ENCODE data around the gene NFASC.

Gene NFASC

DNA sequence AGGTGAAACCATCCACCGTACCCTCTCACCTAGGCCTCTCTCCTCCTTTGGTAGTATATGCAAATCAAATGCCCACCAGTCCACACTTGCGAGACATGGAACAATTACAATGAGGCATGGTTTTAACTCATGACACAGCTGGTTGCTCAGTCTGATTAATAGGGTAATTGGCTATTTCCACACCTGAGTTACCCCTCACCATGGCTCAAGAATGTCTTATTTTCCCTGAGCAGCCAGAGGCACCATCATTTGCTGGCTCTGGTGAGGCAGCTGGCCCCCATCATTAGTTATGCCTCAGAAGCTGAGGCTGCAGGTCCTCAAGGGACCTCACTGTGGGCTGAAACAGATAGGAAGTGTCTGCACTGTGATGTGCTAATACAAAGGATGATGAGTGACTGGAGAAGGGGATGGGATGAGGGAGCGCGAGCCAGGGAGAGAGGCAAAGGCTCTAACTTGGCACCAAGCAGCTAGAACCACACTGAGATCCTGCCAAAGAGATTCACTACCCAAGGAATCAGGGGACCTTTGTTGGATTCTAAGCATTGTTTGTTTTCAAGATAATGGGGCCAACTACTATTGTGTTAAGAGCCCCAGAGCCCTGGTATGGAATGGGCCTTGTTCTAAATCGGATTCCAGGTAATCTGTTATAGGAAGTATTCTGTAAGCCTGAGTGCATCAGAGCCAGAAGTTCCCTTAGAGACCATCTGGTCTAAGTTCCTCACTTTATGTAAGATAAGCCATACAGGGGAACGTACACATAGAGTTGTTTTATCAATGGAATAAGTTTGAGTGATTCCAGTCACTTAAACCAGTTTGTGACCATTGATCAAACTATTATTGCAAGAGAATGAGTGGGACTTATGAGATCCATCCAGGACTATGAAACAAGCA lies 92.3 kb downstream of the NFASC start:
- no peak for DNase-seq

DNA sequence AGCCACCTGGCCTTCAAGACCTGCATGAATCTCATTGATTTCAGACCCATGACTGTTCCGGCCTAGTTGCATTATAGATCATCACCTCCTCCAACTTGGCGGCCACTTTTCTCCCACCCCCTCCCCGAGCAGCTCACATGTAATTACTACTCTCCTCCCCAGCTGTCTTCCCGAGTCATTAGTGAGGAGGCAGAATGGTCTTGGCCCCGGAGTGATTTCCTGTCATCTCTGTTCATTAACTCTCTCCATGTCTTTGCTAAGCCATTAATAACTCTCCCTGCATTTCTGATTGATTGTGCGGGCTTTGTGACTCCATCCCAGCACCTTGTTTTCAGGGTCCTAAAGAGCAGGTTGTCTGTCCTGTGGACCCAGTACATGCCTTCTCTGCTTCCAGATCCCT lies 96.8 kb downstream of the NFASC start:
- DNase-seq = no peak

DNA sequence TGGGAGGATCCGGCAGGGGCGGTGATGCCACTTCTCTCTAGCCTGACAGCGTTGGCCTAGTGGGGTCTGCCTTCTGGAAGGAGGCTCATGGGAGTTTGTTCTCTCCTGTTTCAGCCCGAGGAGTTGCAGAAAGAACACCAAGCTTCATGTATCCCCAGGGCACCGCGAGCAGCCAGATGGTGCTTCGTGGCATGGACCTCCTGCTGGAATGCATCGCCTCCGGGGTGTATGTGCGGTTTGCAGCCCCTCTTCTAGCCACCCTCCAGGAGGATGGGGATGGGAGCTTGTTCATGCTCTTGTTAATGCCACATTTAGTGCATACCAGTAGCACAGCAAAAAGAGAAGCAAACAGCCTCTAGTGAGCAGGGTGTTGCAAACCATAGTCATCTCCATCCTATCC lies 97.5 kb downstream of the NFASC start:
- DNase-seq = no peak

DNA sequence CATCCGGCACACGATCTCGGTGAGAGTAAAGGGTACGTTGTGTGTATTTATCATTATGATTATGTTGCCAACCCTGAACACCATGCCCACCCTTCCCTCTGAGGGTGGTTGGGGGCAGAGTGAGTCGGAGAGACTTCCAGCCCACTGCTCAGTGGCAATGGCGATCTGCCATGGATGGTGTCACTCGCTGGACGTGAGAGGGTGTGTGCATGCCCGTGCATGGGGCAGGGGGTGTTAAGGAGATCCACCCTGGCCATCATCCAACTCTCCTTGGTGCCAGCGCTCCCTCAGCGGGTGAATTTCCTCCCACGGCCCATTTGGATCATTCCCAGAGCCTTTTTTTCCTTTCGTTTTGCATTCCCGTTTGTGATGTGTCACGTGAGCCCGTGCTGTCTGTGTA lies 98.3 kb downstream of the NFASC start:
- DNase-seq = no peak

DNA sequence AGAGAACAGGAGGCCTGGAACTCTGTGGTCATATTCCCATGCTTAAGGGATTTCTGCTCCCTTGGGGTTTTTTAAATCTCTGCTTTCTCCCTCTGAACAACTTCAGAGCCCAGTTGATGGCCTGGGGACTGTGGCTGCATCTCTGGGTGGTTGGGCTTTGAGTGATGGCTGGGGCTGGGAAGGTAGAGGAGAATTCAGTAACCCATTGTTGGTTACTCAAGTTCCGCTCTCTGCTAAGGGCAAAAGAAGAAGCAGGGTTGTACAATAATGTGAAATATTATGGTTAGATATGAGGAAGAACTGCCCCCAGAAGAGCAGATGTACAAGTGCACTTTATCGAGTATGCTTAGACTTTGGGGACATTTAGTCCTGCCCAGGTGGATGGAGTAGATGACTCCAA lies 100.3 kb downstream of the NFASC start:
- DNase-seq = no peak

DNA sequence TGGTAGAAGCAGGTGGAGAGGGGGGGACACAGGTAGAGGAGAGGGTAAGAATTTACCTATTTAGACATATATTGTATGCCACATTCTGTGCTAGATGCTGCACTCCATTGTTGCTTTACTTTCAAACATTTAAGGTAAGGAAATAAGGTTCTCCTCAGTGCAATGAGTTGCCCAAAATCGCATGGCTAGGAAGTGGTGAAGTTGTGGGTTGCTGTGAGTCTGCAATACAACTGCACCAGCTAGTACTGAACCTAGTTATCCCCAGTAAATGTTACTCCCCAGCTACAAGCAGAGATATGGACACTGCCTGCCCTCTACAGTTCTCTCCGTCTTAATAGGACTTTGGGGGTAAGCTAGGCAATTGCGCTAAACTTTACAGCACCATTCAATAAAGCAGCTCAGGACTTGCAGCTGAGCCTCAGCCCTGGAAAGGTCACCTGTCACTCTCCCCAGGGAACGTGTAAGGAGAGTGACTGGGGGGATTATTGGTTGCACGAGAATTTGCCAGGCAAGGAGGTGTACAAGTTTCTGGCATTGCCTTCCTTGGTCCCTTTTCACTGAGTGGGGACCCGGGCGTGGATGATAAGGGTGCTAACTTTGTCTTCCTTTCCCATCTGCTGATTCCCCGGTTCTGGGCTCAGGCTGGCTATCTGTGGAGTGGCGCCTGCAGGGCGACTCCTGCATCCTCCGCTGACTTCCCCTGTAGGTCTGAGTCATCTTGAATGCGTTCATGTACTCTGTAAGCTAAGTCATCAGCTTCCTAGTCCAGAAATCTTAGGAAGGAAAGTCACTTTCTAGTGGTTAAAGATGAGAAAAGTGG lies 101.1 kb downstream of the NFASC start:
- no peak for DNase-seq

DNA sequence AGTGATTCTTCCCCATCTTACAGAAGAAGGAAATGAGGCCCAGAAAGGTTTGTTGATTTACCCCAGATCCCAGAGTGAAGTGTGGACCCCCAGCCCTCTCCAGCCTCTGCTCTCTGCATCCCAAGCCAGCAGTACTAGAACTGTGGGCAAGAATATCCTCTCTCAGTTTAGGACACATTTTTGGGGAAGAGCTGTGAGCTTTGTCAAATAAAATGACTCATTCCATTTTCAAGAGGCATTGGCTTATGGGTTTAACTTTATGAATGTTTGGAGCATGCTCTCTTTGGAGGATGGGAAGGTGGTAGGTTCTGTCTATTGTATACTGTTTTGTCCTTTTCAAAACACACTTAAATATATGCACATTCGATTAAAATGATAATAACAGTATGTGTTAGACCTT lies 101.8 kb downstream of the NFASC start:
- DNase-seq = no peak

DNA sequence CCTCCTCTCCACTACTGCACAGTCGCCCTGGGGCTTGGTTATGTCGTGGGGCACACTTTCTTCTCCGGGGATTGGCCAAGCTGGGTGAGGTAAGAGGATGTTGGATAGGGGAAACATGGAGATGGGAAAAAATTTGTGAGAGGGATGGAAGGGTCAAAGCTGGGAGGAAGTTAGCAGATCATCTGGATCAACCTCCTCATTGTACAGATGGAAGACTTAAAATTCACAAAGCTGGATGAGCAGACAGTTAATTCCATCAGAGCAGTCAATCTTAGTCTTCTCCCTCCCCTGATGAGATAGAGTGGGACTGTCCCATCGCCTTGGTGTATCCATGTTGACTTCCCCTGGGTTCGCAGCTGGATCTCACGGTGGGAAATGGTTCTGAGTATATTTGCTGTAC lies 102.8 kb downstream of the NFASC start:
- no peak for DNase-seq

GRCh38 chr1:204974327-204974726 lies 103.7 kb downstream of the NFASC start:
- DNase-seq = no peak

DNA sequence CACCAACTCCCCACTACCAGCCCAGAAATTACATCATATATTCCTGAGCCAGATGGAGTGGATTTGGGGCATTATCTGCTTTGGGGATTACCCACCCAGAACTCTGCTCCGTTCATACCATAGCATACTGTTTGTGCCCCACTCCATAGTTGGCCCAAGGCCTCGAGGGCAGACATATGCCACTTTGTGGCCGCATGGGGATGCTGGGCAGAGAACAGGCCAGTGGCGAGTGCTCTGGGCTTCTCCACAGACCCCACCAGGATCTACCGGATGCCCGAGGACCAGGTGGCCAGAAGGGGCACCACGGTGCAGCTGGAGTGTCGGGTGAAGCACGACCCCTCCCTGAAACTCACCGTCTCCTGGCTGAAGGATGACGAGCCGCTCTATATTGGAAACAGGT lies 104.4 kb downstream of the NFASC start:
- DNase-seq = no peak

- peak; percentile 47 for DNase-seq
These were observed 105.0 kb downstream of the NFASC start for GRCh38 chr1:204975568-204976235.

DNA sequence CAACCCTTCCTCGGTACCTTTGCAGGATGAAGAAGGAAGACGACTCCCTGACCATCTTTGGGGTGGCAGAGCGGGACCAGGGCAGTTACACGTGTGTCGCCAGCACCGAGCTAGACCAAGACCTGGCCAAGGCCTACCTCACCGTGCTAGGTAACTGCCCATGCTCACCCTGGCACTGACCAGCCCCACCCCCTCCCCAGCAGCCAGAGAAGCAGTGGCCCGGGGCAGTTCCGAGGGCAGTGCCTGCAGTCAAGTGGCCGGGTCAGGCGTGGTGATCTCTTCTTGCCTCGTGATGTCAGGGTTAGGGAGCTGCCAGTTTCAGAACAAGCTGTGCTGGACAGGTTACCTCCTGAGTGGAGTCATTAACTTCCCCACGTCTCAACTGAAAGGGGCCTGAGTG lies 106.0 kb downstream of the NFASC start:
- DNase-seq = no peak

DNA sequence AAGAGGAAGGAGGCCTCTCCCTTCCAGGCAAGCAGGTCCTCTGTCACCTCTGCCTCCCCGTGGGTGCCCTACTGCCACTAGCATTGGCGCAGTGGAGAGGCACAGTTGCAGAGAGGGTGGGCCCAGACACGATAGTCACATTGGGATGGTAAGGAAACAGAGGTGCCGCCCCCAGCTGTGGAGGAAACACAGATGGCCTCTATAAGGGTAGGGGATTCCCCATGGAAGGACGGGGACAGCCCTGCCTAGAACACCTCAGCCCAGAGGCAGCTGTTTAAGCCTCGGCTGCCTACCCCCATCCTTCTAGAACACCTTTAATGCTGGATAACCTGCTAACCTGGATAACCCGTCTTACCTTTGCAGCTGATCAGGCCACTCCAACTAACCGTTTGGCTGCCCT lies 106.7 kb downstream of the NFASC start:
- no peak for DNase-seq

DNA sequence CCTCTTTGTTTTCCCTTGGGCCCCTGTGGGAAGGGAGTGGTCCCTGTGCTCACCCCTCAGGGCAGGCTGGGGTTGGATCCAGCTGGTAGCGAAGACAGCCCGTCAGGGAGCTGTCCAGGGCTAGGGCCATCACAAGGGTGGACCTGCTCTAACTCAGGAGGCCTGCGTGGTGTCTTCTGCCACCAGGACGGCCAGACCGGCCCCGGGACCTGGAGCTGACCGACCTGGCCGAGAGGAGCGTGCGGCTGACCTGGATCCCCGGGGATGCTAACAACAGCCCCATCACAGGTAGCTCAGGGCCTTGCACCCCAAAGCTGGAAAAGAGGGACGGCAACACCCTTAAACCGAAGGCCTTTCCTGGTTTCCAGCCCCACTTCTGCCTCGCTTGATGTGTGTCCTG lies 108.1 kb downstream of the NFASC start:
- no peak for DNase-seq

DNA sequence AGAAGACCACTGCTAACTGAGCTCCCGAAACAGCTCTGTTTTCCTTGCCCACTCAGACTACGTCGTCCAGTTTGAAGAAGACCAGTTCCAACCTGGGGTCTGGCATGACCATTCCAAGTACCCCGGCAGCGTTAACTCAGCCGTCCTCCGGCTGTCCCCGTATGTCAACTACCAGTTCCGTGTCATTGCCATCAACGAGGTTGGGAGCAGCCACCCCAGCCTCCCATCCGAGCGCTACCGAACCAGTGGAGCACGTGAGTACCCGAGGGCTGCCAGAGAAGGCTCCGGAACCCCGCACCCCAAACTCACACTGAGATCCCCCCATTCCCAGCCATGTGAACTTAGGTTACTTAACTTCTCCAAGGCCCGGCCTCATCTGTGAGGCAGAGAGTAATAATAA lies 108.6 kb downstream of the NFASC start:
- DNase-seq = no peak

GRCh38 chr1:204979891-204980649 lies 109.4 kb downstream of the NFASC start:
- no peak for DNase-seq

DNA sequence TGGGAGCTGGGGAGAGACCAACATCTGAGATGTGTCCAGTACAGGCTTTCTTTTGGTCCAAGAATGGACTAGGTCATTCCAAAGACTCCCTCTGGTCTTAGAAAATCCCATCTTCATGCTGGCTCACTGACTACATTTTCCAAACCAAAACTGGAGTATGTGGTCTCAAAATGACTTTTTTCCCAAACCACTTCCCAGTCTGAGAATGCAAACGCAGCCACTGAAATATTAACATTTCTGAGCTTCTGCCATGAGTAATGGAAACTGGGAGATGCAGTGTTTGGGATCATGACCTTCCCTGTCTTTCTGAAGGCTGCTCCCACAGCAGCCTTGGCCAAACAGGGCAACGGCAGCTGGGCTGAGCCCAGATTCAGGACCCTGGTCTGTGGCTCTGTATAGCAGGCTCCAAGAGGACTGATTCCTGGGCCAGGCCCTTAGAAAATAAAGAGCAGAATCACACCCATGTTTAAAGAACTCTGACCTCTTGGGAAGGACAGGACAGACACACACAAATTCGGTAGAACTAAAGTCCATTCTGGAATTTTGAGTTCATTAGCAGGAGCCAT lies 110.3 kb downstream of the NFASC start:
- DNase-seq = no peak

- no peak for DNase-seq
These were observed 112.5 kb downstream of the NFASC start for GRCh38 chr1:204983136-204983535.

DNA sequence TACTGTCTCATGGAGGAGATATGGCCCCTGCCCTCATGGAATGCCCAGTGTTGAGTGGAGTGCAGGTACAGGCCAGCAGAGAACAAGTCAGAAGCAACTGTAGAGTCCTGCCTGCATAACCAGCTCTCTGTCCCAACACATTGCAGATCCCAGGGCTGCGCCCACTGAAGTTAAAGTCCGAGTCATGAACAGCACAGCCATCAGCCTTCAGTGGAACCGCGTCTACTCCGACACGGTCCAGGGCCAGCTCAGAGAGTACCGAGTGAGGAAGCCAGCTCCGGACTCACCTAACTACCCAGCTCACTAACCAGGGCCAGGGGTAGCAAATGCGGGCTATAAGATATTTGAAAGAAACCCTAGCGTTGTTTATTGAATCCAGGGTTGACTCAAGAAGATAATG lies 113.2 kb downstream of the NFASC start:
- DNase-seq = no peak

DNA sequence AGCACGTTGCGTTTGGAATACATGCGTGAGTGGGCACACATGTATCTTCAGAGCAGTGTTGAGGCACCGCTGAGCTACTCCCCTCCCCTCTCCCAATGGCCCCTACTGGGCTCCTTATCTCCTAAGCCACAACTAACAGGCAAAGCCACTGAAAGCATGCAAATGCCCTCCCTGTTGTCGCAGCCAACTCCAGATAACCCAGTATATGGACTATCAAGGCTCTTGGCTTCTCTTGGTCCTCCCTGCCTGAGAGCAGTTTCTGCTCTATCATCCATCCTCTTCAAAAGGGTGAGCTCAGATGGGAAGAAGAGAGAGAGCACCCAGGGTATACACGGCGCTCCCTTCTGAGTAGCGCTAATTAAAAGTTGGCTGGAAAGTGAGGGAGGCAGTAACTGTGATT lies 113.8 kb downstream of the NFASC start:
- no peak for DNase-seq

DNA sequence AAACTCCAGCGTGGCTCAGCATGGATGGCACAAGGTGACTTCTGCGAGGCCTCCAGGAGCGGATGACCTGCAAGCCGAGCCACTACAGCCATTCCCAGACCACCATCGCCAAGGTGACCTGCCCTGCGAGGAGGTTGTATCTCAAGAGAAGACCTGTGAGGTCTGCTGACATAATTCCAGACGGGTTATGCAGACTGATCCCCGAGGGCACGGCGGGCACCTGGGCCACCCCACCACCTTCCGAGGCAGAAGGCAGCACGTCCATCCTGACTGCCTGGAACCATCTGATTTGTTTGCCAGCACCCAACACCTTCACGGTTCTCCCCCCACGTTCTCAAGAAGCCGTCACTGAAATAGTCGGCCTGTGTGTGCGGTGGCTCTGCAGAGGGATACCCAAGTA lies 115.5 kb downstream of the NFASC start:
- DNase-seq = no peak

DNA sequence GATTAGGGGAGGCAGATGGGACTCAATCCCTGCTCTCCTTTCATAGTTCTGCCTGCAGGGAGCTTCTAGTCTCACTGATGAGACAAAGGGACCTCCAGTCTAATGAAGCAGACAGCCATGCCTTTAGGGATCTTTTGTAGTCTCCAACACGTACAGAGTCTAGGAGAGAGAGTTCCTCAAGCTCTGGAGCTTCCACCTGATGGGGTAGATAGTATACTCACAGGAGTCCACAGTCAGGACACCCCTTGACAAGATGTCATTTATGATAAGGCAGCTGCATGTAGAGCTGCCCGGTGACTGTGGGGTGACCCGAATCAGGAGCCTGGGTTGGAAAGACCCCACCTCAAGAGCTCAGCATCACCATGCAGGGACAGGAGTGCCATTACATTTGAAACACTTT lies 117.0 kb downstream of the NFASC start:
- no peak for DNase-seq

DNA sequence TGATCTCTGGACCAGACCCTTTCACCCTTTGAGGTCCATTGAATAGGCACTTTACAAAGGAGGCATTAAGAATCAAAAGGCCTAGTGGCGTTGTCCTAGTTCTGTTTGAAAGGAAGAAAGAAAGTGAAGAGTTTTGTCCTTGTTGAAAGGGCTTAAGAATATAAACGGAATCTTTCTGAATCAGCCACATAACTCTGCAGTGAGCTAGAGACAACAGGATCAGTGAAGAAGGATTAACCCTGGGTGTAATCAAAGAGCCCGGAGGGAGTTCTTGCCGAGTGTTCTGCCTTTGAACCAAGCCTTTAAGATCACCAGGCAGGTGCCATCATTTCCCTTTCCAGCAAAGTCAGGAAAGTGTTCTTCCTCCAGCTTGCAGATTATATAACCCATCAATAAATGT lies 117.5 kb downstream of the NFASC start:
- no peak for DNase-seq
